ENCODE results near the gene DOK7.

DOK7 gene

DNA sequence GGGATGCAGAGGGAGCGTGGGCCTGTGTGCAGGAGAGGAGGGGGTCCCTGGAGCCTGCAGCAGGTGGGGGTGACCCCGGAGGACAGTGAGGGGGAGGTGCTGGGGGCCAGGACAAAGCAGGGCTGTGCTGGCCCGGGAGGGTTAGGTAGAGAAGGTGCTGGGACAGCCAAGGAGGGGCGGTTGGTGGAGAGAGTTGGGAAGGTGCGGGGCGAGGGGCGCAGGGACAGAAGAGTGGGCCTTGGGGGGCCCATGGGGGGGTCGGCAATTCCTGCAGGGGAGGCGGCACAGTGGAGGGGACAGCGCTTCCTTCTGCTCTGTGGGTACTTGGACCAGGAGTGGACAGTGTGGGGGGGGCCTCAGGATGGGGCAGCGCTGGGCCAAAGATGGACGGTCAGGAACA lies 36.6 kb downstream of the DOK7 start:
- H3K4me3 ChIP-seq (ENCODE audit: low read depth, low read length) = no peak overlapping the region
- TF ChIP-seq, protein P1, sequence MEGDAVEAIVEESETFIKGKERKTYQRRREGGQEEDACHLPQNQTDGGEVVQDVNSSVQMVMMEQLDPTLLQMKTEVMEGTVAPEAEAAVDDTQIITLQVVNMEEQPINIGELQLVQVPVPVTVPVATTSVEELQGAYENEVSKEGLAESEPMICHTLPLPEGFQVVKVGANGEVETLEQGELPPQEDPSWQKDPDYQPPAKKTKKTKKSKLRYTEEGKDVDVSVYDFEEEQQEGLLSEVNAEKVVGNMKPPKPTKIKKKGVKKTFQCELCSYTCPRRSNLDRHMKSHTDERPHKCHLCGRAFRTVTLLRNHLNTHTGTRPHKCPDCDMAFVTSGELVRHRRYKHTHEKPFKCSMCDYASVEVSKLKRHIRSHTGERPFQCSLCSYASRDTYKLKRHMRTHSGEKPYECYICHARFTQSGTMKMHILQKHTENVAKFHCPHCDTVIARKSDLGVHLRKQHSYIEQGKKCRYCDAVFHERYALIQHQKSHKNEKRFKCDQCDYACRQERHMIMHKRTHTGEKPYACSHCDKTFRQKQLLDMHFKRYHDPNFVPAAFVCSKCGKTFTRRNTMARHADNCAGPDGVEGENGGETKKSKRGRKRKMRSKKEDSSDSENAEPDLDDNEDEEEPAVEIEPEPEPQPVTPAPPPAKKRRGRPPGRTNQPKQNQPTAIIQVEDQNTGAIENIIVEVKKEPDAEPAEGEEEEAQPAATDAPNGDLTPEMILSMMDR (IDR thresholded peaks at IDR 0.05; ENCODE audit: borderline replicate concordance, insufficient read depth, low read depth, low read length) = no peak

DNA sequence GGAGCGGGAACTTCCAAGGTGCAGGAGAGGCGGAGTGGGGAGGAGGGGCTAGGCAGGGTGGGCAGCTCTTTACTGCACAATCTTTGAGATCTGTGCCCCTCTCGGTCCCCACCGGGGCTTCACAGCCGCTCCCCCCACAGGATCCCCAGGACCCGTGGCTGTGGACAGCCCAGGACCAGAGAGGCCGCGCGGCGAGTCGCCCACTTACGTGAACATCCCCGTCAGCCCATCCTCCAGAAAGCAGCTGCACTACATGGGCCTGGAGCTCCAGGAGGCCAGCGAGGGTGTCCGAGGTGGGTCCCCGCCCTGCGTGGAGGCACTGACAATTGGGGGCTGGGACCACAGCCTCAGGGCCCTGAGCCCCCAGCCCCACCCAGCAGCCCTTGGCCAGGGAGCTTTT lies 37.0 kb downstream of the DOK7 start:
- H3K4me3 ChIP-seq (ENCODE audit: low read depth, low read length) = no peak overlapping the region
- TF ChIP-seq, protein P1 (IDR thresholded peaks at IDR 0.05; ENCODE audit: borderline replicate concordance, insufficient read depth, low read depth, low read length) = no peak

DNA sequence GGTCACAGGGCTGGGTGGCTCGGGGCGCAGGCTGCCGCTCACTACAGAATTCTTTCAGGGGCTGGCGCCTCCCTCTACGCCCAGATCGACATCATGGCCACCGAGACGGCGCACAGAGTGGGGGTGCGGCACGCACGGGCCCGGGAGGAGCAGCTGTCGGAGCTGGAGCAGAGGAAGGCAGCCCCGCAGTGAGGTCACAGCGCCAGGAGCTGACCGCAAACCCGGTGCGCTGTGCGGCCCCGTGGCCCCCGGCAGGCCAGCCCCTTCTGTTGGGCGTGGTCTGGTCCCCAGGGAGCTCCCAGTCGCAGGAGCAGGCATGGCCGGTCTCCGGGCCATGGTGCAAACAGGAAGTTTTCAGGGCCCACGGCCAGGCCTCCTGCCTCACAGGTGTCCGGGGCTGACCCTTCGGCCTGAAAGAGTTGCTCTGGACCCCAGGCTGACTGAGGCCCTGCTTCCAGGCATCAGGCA lies 37.6 kb downstream of the DOK7 start:
- TF ChIP-seq, protein P1 (IDR thresholded peaks at IDR 0.05; ENCODE audit: borderline replicate concordance, insufficient read depth, low read depth, low read length) = no peak
- no peak overlapping the region for H3K4me3 ChIP-seq (ENCODE audit: low read depth, low read length)

DNA sequence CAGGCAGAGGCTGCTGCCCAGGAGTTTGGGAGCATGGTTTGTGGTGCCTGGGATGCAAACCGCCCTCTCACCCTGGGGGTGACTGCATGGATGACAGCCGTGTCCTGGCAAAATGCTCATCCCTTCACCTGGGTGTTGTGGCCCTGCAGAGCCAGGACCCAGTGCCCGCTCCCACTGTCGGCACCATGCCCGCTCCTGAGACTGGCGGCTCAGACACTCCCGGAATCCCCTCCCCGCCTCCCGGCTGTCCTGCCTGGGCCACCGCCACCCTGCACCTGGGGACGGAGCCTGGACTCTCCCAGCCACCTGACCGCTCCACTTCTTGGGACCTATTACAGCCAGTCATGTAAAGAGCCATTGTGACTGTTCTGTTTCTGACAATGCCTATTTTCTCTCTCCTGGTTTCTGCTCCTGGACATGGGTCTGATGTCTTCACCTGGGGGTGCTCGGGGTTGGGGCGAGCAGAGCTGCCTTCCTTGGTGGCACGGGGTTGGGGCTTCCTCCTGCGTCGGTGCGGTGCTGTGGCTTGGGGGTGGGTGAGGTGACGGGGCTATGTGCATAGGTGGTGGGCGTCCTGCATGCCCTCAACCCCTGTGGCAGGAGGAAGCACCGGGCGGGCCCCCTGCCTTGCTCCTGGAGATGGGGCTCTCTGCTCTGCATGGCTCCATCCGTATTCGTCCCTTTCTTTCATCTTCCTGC lies 38.2 kb downstream of the DOK7 start:
- TF ChIP-seq, protein P1 (IDR thresholded peaks at IDR 0.05; ENCODE audit: borderline replicate concordance, insufficient read depth, low read depth, low read length) = no peak
- H3K4me3 ChIP-seq (ENCODE audit: low read depth, low read length) = no peak overlapping the region

DNA sequence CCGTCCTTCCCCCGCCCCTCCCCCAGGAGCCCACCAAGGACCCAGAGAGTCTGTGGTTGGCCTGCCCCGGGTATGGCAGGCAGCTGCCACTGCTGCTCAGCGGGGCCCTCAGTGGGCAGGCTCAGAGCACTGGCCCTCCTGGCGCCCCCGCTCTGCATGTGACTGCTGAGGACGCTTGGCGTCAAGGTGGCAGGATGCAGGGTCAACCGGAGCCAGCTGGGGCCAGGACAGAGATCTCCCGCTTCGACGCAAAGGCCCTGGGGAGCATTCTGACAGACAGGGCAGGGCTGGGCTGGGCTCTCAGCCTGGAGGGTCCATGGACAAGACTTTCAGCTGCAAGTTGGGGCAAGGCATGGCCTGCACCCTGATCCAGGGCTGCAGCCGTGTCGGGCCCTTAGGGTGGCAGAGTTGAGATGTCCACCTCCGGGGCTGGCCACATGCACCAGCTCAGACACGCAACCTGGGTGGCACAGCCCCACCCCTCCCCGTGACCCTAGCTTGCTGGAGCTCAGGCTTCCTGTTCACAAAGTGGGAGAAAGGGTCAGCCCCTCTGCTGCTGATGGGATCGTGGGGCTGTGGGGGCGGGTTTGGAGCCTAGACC lies 38.8 kb downstream of the DOK7 start:
- TF ChIP-seq, protein P1 (IDR thresholded peaks at IDR 0.05; ENCODE audit: borderline replicate concordance, insufficient read depth, low read depth, low read length) = no peak
- H3K4me3 ChIP-seq (ENCODE audit: low read depth, low read length) = no peak overlapping the region

DNA sequence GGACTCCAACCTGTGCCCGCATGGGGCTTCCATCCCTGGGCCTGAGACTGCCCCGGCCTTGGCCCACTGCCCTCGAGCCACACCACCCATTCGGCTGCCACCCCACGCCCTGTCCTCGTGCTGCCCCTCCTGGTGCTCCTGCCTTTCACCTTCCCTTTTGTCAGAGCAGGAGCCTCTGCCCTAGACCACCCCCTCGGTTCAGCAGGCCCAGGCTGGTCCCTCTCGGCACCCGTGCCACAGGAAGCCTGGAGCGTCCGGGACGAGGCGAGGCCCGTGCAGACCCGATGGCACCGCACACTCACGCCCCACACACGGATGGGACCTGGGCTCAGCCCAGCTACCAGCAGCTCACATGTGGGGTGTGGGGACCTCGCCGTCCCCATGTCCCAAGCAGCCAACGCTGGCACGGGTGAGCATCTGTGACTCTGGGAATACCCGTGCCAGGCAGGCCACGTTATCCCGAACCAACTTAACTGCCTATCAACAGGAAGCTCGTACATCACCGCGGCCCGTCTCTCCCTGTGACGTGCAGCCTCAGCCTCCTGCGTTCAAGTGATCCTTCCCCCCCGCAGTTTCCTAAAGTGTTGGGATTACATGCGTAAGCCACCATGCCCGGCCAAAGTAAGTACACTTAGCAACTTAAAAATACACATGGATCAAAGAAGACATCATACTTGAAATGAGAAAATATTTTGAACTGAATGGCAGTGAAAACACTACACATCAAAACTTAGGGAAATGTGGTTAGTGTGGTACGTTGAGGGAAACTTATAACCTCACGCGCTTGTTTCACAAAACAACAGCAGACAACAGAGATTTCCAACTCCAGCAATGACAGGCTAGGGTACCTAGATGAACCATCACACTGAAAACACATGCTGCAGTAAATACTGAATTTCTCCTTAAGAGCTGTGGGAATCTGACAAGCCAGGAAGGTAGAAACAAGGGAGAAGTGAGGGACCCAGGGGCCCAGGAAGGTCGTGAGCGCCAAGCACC lies 40.1 kb downstream of the DOK7 start:
- H3K4me3 ChIP-seq (ENCODE audit: low read depth, low read length) = no peak overlapping the region
- TF ChIP-seq, protein P1 (IDR thresholded peaks at IDR 0.05; ENCODE audit: borderline replicate concordance, insufficient read depth, low read depth, low read length) = no peak

Data from GM12875 (cell line).